ENCODE results near the gene SLC50A1. TPM values are rescaled to one million over a fixed set of nuclear protein-coding genes. Genes with fewer than 3 reads are reported as not detected.

SLC50A1 gene
- total RNA-seq, 1 donor from 2014 or later: 56.9 TPM

Other genes starting within 250 kb of the SLC50A1 start
- gene PMVK, start 199.1 kb upstream of the SLC50A1 start, total RNA-seq: 44.7 and 44.8 TPM in 2 replicates
- 23.6 and 25.3 TPM in 2 replicates for gene PBXIP1, start 179.8 kb upstream of the SLC50A1 start, total RNA-seq
- gene PYGO2, start 174.1 kb upstream of the SLC50A1 start, total RNA-seq: 30.4 and 30.6 TPM in 2 replicates
- 55.4 and 56.1 TPM in 2 replicates for gene SHC1, start 165.1 kb upstream of the SLC50A1 start, total RNA-seq
- 169 and 178 TPM in 2 replicates for gene CKS1B, start 161.2 kb upstream of the SLC50A1 start, total RNA-seq
- gene FLAD1, start 152.5 kb upstream of the SLC50A1 start, total RNA-seq: 54.9 and 60.2 TPM in 2 replicates
- gene LENEP, start 142.3 kb upstream of the SLC50A1 start, total RNA-seq: 0.48 and 2.0 TPM in 2 replicates
- 147 and 154 TPM in 2 replicates for gene ZBTB7B, start 133.1 kb upstream of the SLC50A1 start, total RNA-seq
- 0.21 and 0.80 TPM in 2 replicates for gene DCST2, start 102.1 kb upstream of the SLC50A1 start, total RNA-seq
- gene DCST1, start 102.0 kb upstream of the SLC50A1 start, total RNA-seq: 0.11 TPM in 1 of 2 replicates, not detected in the other
- 72.0 and 74.8 TPM in 2 replicates for gene ADAM15, start 84.5 kb upstream of the SLC50A1 start, total RNA-seq
- 9.2 and 10.5 TPM in 2 replicates for gene EFNA4, start 72.1 kb upstream of the SLC50A1 start, total RNA-seq
- gene EFNA3, start 57.0 kb upstream of the SLC50A1 start, total RNA-seq: 6.0 and 7.1 TPM in 2 replicates
- 0.18 and 0.39 TPM in 2 replicates for gene EFNA1, start 8.0 kb upstream of the SLC50A1 start, total RNA-seq
- gene DPM3, start 4.7 kb downstream of the SLC50A1 start, total RNA-seq: 49.0 and 51.0 TPM in 2 replicates
- 237 and 247 TPM in 2 replicates for gene KRTCAP2, start 37.5 kb downstream of the SLC50A1 start, total RNA-seq
- 10.7 and 11.5 TPM in 2 replicates for gene TRIM46, start 38.0 kb downstream of the SLC50A1 start, total RNA-seq
- 10.4 and 13.1 TPM in 2 replicates for gene THBS3, start 72.0 kb downstream of the SLC50A1 start, total RNA-seq
- 58.6 and 64.0 TPM in 2 replicates for gene MTX1, start 72.8 kb downstream of the SLC50A1 start, total RNA-seq
- gene ENTREP3, start 119.6 kb downstream of the SLC50A1 start, total RNA-seq: 42.5 and 45.5 TPM in 2 replicates
- 113 and 123 TPM in 2 replicates for gene SCAMP3, start 126.5 kb downstream of the SLC50A1 start, total RNA-seq
- gene CLK2, start 137.7 kb downstream of the SLC50A1 start, total RNA-seq: 95.7 and 96.8 TPM in 2 replicates
- gene HCN3, start 141.6 kb downstream of the SLC50A1 start, total RNA-seq: 4.8 and 5.4 TPM in 2 replicates
- gene PKLR, start 165.6 kb downstream of the SLC50A1 start, total RNA-seq: not detected in 2 replicates
- 342 and 361 TPM in 2 replicates for gene FDPS, start 173.0 kb downstream of the SLC50A1 start, total RNA-seq
- gene RUSC1, start 185.0 kb downstream of the SLC50A1 start, total RNA-seq: 31.4 and 34.5 TPM in 2 replicates